Measurements from ENCODE around the gene CCDC102A. TPM values are rescaled to one million over a fixed set of nuclear protein-coding genes. Genes with fewer than 3 reads are reported as not detected.

Gene CCDC102A
- total and polyA plus RNA-seq, 2 of the 13 experiments (the other 11 are each of a cell fraction or from before 2014, with no cell fraction given), result 2.1 to 2.8 TPM

GRCh38 chr16:57462209-57462977, 74.0 kb downstream of the CCDC102A start, which contains the start of gene POLR2C (continued):
- 0 out of 2 replicates have a peak, but pooled peaks have one; percentile 77 for TF ChIP-seq ETS1 (CRISPR knock-in tag; IDR thresholded peaks at IDR 0.05)
- peak; percentile 98 for TF ChIP-seq KMT2A (CRISPR knock-in tag; IDR thresholded peaks at IDR 0.05)
- TF ChIP-seq ZBTB14 (CRISPR knock-in tag; IDR thresholded peaks at IDR 0.05), result 0 out of 2 replicates have a peak, but pooled peaks have one; percentile 44
- TF ChIP-seq ZSCAN9 (CRISPR knock-in tag; IDR thresholded peaks at IDR 0.05; ENCODE audit: borderline replicate concordance), result peak; percentile 96
- peak; percentile 68 for TF ChIP-seq ZNF143 (CRISPR knock-in tag; IDR thresholded peaks at IDR 0.05)
- no peak for TF ChIP-seq ZUFSP (CRISPR knock-in tag; IDR thresholded peaks at IDR 0.05; ENCODE audit: borderline replicate concordance)
- no peak for TF ChIP-seq ZNF572 (CRISPR knock-in tag; IDR thresholded peaks at IDR 0.05)
- TF ChIP-seq ZNF574 (CRISPR knock-in tag; IDR thresholded peaks at IDR 0.05), result peak; percentile 100
- TF ChIP-seq ZBTB25 (CRISPR knock-in tag; IDR thresholded peaks at IDR 0.05), result peak; percentile 95
- no peak for TF ChIP-seq ZNF530 (CRISPR knock-in tag; IDR thresholded peaks at IDR 0.05; ENCODE audit: low read depth)
- TF ChIP-seq GZF1 (CRISPR knock-in tag; IDR thresholded peaks at IDR 0.05), result peak; percentile 95
- TF ChIP-seq KDM3A (CRISPR knock-in tag; IDR thresholded peaks at IDR 0.05; ENCODE audit: low read depth), result peak; percentile 86
- no peak for TF ChIP-seq ZNF879 (CRISPR knock-in tag; IDR thresholded peaks at IDR 0.05)
- TF ChIP-seq EZH2 (conservative IDR thresholded peaks at IDR 0.05; ENCODE audit: low read depth, low read length), result no peak
- TF ChIP-seq SNAPC2 (CRISPR knock-in tag; IDR thresholded peaks at IDR 0.05), result no peak
- peak; percentile 76; the same call in 1 of the 2 replicates for TF ChIP-seq FOXC1 (CRISPR knock-in tag; IDR thresholded peaks at IDR 0.05; ENCODE audit: borderline replicate concordance)
- TF ChIP-seq ZNF501 (CRISPR knock-in tag; IDR thresholded peaks at IDR 0.05), result peak; percentile 56; the same call in 1 of the 2 replicates

Measured in HepG2 (cell line).